ENCODE data around the gene GNAZ. TPM values are rescaled to one million over a fixed set of nuclear protein-coding genes. Genes with fewer than 3 reads are reported as not detected.
A peak's percentile ranks its signal among the peaks of the same experiment; 100 is the strongest.
"Not testable (repeated sequence)": the region's sequence is repeated elsewhere in the genome, so short reads cannot be mapped to it uniquely, and the experiment has no call there.

Gene GNAZ
- polyA plus RNA-seq, 4 donors, result 5.1 to 7.0 (median 6.0) TPM

DNA sequence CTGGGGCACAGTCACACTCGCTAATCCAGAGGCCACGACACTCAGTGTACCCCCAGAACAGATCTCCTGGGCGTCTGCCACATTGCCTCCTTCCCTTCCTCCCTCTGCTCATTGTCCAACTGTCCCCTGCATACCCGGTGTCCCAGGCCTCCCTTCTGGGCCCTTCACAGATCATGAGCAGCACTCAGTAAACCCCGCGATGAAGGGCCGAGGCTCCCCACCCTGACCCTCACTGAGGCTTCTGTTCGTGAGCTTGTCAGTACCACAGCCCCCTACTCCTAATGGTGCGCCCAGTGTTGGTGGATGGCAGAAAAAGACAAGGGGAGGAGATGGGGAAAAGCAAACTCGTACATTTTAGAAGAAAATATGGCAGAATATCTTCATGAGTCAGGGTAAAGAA lies 58.8 kb downstream of the GNAZ start:
- no peak for DNase-seq (ENCODE audit: low read depth in 4 of 4, low spot score in 2 of 4)

DNA sequence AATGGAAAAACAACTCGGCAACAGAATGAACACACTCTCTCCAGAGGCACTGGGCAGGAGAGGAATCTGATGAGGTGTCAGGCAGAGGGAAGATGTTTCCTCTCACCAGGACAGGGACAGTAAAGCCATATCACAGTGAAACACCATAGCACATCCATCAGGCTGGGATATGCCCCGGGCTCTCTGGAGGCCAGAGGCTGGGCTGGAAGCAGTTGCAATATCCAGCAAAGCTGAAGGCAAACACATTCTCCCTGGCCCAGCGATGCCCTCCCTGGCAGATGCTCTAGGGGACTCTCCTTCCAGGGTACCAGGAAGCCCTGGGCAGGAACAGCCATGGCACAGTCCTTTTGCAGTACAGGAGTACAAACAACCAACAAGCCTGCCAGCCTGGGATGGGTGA lies 60.4 kb downstream of the GNAZ start:
- DNase-seq (ENCODE audit: low read depth in 4 of 4, low spot score in 2 of 4), result no peak

DNA sequence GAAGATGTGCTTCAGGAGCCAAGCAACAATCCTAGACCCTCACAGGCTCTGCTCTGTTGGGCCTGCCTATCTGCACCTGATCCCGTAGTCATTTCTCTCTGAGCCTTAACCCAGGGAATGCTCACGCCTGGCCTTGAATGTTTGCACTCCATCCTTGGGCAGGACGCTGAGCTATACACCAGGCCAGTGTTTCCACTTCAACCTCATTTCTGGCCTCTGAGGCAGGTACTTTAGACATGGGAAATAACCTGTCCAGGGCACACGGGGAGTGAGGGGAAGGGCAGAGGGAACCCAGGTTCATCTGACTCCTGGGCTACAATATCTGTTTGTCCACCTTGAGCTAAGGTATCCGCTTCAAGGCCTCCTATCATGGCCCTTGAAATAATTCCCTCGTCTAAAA lies 61.6 kb downstream of the GNAZ start:
- DNase-seq (ENCODE audit: low read depth in 4 of 4, low spot score in 2 of 4), result no peak

DNA sequence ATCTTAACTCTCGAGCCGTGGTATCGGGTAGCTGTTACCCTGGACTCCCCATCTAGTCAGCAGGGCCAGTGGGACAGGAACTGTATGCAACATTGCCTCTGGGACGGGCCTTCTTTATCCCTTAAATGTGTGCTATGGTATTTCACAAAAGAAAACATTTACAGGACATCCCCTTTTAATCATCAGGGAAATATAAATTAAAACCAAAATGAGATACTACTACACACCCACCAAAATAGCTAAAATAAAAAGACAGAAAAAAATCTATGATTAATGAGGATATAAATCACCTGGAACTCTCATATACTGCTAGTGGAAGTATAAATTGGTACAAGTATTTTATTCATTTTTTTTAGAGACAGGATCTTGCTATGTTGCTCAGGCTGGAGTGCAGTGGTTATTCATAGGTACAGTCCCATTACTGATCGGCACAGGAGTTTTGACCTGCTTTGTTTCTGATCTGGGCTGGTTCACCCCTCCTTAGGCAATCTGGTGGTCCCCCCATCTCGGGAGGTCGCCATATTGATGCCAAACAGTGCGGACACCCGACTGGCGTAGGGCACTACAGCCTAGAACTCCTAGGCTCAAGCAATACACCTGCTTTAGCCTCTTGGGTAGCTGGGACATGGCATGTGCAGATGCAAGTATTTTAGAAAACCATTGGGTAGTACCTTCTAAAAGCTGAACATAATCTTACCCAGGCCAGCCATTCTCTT lies 62.2 kb downstream of the GNAZ start:
- DNase-seq (ENCODE audit: low read depth in 4 of 4, low spot score in 2 of 4), result no peak

DNA sequence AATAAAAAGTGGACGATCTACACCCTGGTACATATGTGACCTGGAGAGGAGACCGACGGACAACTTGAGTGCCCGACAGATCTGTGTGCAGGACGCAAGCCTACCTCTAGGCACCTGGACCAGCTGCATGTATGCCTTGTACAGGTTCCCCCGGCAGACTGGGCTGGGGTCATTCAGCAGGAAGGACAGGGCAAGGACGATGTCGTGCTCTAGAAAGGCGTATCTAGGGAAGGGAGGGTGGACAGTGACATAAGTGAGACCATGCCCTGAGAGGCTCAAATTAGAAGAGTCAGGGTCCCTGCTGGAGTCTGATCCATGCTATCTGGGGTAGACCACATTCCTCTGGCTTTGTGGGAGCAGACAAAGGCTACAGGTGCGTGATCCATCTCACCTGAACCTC lies 63.6 kb downstream of the GNAZ start:
- DNase-seq (ENCODE audit: low read depth in 4 of 4, low spot score in 2 of 4), result no peak

DNA sequence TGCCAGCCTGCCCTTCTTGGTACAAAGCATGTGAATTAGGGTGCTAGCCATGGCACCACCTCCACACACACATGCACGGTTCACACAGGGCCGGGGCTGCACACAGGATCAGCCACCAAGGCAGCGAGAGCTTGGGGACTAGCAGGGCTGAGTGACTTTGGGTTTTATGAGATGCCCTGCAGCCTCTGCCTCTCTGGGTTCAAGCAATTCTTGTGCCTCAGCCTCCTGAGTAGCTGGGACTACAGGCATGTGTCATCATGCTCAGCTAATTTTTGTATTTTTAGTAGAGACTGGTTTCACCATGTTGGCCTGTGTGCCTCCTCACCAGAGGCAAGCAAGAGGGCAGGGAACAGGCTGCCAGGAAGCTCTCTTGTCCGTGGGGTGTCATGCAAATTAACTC lies 66.7 kb downstream of the GNAZ start:
- DNase-seq (ENCODE audit: low read depth in 4 of 4, low spot score in 2 of 4), result not testable (repeated sequence)

DNA sequence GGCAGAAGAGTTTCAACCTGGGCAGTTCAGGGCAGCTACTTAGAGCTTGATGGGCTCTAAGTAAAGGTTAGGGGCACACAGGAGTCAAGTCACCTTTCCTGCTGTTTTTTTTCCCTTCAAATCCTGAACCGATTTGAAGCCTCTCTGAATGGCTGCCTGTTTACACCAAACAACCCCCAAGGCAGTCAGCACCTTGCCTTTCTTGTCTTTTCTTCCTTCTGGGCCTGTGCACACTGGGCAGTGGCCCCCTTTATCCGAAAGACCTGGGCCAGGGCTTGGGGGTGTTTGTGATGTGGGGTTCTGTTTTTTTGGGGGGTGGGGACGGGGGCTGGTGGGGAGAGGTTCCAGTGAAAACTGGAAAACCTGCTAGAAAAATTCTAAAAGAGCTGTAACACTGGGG lies 67.1 kb downstream of the GNAZ start:
- no peak for DNase-seq (ENCODE audit: low read depth in 4 of 4, low spot score in 2 of 4)

DNA sequence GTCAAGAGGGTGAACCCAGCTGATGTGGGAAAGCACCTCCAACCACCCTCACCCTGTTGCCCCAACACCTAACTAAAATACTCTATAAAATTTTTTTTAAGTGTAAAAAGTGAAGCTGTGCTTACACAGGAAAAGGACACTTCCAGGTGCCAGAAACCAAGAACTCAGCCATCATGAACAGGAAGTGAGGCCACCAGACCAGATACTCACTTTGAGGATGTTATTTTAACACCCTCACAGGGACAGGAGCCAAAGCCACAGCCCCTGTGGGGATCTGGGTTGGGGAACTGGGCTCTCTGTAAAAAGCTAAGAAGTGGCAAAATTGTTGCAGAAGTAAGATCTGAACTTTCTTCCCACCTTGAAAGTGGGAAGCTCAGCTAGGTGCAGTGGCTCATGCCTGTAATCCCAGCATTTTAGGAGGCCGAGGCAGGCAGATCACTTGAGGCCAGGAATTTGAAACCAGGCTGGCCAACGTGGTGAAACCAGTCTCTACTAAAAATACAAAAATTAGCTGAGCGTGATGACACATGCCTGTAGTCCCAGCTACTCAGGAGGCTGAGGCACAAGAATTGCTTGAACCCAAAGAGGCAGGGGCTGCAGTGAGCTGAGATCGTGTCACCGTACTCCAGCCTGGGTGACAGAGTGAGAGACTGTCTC lies 67.7 kb downstream of the GNAZ start:
- DNase-seq (ENCODE audit: low read depth in 4 of 4, low spot score in 2 of 4), result no peak

DNA sequence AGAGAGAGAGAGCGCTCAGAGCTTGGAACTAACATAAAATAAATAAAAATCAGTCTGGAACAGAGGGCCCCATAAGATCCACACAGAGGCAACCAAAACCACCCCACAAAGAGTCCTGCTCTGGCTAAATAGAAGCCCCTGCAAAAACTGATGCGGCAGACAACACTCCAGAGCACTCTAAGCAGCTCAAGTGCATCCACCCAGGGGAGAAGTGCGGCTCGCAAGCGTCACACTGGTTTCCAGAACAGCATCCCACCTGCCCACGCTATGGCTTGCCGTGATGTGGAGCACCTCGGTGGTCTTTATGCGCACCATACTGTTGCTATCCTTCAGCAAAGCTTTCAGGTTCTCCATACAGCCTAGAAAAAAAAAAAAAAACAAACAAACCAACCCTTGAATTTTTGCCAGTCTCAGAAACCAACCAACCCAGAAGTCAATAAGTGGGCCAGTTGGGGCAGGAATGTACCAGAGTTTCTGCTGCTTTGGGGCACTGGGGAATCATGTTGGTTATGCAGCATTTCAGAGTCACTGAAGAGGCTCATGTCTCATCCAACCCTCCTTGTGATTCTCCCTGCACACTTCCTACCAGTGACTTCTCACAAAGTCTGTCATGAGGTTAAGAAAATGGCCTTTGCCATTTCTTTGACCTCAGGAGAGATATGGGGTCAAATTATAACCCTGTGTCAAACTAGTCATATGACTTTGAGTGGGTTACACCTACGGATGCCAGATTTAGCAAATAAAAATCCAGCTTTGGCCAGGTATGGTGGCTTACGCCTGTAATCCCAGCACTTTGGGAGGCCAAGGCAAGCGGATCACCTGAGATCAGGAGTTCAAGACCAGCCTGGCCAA lies 68.5 kb downstream of the GNAZ start:
- no peak for DNase-seq (ENCODE audit: low read depth in 4 of 4, low spot score in 2 of 4)

DNA sequence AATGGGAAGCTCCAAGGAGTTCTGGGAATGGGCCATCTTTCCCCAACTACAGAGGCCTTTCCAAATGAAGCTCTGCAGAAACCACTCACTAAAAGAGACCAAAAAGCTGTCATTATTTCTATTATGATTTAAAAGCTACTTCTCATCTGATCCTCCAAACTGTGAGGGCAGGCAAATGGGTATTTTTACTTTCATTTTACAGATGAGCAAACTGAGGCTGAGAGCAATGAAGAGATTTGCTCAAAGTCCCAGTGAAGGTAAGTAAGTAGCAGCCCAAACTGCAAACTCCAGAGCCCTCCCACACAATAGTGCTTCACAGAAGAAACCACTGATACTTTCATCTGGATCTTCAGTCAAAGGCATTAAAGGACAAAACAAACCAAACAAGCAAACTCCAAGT lies 70.1 kb downstream of the GNAZ start:
- DNase-seq (ENCODE audit: low read depth in 4 of 4, low spot score in 2 of 4), result no peak

DNA sequence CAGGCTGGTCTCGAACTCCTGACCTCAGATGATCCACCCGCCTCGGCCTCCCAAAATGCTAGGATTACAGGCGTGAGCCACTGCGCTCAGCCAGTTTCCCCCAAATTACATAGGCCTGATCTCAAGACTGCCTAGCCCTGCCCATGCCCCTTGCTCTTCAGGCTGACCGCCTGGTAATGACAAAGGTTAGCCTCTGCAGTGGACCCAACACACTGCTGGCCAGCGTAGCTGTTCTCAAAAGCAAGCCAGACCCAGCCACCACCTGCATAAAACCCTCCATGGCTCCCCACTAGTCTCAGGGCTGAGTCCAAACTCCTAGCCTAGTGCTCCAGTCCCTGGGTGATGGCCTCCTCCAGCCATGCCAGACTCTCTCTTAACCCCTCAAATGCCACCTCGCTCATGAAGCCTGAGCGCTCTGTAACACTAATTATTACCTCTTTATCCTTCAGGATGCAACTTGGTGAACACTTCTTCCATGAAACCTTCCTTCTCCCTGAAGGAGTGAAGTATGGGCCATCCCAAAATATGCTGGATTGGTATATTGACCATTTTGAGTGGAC lies 72.3 kb downstream of the GNAZ start:
- no peak for DNase-seq (ENCODE audit: low read depth in 4 of 4, low spot score in 2 of 4)

DNA sequence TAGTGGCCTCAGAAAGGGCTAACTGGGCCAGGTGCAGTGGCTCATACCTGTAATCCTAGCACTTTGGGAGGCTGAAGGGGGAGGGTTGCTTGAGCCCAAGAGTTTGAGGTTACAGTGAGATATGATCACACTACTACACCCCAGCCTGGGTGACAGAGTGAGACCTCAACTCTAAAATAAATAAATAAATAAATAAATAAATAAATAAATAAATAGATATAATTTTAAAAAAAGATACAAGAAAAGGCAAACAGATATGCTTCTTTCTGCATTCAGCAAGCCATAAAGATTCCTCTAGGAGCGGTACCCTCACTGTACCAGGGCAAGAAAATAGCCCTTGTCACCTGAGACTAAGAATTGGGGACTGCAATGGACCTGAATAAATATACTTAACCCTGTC lies 72.8 kb downstream of the GNAZ start:
- no peak for DNase-seq (ENCODE audit: low read depth in 4 of 4, low spot score in 2 of 4)

DNA sequence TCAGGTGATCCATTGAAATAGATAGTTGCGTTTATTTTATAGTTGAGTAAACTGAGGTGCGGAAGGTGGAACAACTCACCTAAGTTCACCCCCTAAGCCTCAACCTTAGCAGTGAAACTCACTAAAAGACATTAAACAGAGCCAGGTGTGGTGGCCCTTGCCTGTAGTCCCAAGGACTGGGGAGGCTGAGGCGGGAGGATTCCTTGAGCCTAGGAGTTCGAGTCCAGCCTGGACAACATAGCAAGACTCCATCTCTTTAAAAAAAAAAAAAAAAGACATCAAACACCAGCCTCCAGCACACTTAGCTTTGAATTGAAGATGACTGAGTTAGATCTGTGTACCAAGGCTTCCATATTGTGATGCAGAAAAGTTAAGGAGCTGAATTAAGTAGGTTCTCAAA lies 74.1 kb downstream of the GNAZ start:
- no peak for DNase-seq (ENCODE audit: low read depth in 4 of 4, low spot score in 2 of 4)

DNA sequence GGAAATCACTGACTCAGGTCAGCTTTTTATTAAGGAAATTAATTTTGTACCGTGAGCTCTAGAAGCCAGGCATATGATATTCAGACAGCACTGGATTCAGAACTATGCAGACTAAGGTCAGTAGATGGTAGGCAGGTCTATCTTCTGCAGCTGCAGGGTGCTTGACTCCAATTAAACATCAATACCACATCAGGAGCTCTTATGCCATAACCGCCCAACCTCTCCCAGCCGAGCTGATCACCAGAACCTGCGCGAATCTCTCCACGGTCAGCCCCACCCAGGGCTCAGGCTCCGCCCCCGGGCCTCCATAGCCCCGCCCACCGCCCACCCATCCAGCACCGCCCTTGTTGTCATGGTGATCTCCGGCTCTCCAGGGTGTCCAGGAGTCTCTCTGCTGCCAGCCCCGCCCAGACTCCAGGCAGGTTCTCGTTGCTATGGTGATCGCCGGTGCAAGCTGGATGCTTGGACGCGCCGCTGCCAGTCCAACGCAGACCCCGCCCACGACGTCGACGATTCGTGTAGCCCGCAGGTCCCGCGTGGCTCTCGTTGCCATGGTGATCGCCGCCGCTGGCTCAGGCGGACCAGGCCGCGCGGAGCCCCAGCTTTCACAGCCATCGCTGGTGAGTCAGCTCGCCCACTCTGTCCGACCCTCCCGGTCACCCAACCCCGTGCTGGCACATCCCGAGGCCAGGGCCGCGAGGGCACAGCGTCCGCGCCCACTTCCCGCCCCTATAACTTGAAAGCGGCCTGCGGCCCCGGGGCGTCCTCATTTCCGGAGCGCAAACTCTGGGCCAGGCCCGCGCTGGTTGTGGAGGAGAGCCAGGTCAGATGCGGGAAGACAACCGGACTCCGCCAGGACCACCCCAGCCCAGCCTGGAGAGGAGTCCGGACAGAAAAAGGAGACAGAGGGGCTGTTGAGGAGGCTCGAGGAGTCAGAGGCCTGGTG lies 74.9 kb downstream of the GNAZ start, which contains the start of gene RAB36:
Gene RAB36 (plus strand): TSS at position 546 of the 946 bp plus-strand sequence. CDS start 1,140 bp downstream, outside the sequence.
- DNase-seq (ENCODE audit: low read depth in 4 of 4, low spot score in 2 of 4), result peak; percentile 79 to 96 (median 90)

DNA sequence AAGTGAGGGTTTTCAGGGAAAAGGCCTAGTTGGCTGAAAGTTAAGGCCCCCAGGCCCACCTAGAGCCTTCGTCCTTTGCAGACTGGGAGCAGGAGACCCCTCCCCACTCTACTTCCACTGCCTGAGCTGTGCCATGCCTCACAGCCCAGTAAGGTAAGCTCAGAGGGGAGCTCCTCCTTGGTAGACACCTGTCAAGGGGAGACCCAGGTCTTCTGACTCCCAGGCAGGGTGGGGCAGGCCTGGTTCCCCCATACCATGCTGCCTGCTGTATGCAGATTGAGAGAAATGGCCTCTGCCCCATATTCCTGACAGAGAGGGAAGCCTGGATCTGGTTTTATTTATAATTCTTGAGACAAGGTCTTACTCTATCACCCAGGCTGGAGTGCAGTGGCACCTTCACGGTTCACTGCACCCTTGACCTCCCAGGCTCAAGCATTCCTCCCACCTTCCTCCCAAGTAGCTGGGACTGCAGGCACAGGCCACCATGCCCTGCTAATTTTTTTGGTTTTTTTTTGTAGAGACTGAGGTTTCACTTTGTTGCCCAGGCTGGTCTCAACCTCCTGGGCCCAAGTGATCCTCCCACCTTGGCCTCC lies 75.7 kb downstream of the GNAZ start:
- DNase-seq (ENCODE audit: low read depth in 4 of 4, low spot score in 2 of 4), result no peak

DNA sequence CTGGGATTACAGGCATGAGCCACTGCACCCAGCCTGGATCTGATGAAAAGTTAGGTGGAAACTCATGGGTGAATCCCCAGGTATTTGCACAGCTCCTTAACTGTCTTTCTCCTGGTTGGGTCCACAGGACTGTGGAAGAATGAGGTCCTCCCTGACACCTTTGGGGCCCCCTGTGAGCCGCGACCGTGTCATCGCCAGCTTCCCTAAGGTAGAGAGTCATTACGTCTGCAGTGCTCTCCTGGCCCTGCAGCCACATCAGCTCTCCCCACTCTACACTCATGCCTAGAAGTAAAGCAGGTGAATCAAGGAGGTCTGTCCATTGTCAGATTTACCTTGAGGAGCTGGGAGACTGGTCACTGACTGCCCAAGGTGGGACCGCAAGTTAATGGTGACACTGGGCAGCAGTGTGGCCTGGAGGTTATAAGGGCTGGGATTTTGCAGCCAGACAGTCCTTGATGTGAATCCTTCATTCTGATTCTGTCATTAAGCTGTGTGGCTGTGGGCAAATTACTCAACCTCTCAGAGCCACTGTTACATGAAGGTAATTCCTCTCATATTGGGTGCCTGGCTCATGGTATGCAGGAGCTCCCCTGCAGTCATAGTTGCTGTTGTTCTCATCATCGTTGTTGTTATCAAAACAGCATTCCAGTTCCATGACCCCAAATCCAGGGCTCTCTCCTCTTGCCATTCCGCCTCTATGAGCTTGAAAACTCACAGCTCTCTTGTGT lies 76.3 kb downstream of the GNAZ start:
- no peak for DNase-seq (ENCODE audit: low read depth in 4 of 4, low spot score in 2 of 4)

DNA sequence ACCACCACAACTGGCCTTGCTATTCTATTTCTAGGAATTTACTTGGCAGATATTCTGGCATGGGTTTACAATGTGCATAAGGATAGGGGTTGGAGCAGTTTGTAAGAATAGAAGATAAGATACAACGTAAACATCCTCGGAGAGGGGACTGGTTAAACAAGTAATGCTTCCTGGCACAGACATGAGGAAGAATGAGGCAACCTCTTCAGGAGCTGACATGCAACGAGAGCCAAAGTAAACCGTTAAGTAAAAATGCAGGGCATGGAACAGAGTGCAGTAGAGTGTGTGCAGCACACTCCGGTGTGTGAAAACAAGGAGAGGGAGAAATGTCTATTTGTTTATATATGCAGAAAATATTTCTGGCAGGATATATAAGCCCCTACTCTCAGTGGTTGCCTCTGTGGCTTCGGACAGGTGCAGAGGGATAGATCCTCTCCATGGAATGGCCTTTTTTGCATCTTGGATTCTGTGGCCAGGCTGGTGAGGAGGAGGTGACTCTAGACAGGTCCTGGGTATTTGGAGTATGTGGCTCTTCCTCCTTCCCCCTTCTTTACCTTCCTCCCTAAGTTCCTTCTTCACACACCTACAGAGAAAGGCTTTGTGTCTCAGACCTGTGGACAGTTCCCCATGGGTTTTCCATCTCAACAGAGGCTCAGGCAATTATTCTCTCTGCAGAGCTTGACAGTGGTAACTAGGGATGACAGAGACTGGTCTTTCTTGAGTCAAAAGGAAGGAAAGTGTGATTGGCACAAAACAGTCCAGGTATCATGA lies 77.5 kb downstream of the GNAZ start:
- no peak for DNase-seq (ENCODE audit: low read depth in 4 of 4, low spot score in 2 of 4)

DNA sequence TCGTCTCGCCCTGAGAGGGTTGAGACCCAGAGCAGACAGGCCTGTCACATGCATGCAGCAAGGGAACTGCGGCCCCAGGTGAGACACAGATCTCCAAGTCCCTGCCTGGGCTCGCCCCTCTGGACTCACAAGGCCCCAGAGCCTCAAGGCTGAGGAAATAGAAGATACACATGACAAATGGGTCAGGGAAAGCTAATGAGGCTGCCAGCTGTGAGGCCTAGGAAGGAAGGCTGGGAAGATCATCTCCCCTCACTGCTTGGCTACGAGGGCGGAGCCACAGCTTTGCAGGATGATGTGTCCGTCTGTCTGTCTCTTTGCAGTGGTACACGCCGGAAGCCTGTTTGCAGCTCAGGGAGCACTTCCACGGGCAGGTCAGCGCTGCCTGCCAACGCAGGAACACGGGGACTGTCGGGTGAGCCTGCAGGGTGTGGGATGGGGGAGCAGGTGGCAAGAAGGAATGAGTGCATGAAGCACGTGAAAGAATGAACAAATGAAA lies 79.5 kb downstream of the GNAZ start:
- no peak for DNase-seq (ENCODE audit: low read depth in 4 of 4, low spot score in 2 of 4)
